GM19193 (cell line): ENCODE measurements around the gene AMIGO3.
A peak's percentile ranks its signal among the peaks of the same experiment; 100 is the strongest.

ENCODE experiments used
- POLR2A ChIP-seq: IDR thresholded peaks from 4 replicates; pipeline ENCODE4 v1.6.1; 2011; ENCODE audit not compliant: insufficient read depth, insufficient read length; ENCODE audit errors: extremely low read depth

The AMIGO3 gene

DNA sequence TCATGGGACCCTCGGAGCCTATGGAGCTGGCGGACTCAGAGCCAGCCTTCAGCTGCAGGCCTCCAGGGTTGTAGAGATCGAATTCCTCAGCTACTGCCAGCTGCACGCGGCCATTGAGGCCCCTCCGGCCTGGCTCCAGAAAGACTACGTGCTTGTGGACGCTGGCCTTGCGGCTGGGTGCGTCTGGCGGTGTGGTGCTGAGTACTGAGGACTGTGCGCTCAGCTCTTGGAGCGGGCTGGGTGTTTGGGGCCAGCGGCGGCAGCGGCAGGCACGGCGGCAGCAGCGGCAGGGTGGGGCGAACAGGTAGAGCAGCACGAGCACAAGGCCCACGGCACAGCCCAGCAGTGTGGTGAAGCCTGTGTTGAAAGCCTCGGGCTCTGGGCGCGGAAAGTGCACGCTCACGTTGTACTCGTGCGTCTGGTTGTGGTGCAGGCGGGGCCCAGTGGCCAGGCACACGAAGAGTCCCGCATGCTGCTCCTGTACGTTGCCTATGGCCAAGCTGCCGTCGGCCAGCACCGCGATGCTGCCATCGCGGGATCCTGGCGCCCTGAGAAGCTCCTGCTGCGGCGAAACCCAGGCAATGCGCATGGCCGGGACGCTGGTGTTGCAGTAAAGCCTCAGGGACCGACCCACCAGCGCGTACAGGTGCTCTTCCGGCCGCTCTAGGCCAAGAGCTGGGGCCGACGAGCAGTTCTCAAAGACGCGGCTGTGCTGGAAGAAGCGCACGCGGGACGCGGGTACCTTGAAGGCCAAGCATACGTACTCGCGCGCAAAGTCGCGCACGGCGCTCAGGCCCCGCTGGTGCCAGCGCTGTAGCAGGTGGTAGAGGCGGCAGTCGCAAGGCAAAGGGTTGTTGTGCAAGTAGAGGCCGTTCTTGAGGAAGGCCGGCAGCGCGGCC, 1.3 kb downstream of the AMIGO3 start:
- TF ChIP-seq POLR2A = no peak

DNA sequence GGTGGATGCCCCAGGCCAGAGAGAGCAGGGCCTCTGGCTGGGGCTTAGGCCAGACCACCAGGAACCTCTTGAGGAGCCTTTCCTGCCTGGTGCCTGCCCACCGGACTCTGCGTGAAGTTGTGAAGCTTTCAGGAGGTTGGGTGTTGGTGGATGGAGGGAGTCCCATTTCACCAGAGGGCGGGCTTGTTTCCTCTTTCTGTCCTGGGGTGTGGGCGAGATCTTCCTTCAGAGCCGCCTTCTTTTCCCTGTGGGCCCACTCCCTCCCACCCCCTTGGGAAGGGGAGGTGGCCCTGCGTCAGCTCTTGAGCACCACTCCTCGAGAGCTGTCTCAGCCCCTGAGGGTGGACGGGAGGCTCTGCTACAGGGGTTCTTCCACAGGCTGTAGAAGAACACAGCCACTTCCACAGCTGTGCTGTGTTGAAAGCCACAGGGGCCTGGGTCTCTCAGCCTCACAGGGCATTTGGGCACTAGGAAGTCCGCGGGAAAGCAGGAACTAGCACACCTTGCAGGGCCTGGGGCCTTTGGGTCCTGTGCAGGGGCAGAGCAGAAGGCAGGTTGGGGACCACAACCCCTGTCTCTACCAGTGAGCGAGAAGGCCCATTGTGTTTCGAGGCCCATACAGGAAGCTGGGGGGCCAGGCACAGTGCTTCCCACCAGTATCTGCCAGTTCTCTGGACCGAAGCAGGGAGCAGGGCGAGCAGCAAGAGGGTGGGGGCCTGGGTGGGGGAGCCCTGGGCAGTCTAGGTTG, 2.1 kb downstream of the AMIGO3 start:
- peak; percentile 10 for TF ChIP-seq POLR2A

DNA sequence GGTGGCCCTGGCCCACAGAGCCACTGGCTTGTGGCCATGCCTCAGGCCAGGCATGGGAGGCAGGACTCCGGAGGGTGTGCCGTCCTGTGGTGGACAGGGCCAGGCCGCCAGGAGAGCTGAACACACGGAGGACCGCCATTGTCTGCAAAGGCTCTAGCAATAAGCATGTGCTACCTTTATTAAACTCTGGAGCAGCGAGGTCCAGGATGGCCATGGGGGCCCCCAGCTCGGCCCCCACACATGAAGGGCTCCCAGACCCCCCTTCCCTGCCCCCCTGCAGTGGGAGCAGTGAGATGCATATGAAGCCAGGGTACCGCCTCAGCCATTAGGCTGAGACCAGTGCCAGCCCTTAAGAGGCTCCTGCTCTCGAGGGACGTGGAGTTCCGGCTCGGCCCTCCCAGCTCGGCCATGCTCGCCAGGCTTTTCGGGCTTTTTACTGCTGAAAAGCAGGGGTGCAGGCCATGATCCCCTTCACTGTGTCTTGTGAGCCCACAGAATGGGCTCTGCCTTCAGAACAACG, 2.7 kb downstream of the AMIGO3 start:
- TF ChIP-seq POLR2A = peak; percentile 14

DNA sequence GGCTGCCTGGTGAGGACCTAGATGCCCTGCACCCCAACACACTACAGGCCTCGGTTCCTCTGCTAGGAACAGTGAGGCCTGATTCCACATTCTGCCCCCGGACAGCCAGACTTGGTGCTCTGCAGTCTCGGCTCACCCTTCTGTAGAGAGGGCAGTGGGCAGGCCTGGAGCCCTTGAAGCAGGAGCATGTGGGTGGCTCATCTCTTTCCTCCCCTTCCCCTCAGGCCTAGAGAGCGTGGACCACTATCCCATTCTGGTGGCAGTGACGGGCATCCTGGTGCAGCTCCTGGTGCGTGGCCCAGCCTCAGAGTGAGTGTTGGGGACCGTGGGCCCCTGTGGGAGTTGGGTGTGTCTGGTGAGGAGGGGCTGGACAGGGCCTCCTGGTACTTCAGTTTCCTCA, 3.3 kb downstream of the AMIGO3 start:
- TF ChIP-seq POLR2A = peak; percentile 4

DNA sequence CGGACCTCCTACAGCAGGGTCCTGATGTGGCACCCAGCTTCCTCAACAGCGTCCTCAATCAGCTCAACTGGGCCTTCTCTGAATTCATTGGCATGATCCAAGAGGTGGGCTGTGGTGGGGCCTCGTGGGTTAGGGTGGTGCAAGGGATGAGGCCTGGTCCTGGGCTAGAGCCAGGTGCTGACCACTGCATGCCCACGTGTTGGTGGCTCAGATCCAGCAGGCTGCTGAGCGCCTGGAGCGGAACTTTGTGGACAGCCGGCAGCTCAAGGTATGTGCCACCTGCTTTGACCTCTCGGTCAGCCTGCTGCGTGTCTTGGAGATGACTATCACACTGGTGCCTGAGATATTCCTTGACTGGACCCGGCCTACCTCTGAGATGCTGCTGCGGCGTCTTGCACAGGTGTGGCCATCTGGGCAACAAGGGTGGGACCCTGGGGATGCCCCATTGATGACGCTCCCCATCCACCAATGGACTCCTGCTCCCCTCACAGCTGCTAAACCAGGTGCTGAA, 3.8 kb downstream of the AMIGO3 start:
- TF ChIP-seq POLR2A = peak; percentile 7

DNA sequence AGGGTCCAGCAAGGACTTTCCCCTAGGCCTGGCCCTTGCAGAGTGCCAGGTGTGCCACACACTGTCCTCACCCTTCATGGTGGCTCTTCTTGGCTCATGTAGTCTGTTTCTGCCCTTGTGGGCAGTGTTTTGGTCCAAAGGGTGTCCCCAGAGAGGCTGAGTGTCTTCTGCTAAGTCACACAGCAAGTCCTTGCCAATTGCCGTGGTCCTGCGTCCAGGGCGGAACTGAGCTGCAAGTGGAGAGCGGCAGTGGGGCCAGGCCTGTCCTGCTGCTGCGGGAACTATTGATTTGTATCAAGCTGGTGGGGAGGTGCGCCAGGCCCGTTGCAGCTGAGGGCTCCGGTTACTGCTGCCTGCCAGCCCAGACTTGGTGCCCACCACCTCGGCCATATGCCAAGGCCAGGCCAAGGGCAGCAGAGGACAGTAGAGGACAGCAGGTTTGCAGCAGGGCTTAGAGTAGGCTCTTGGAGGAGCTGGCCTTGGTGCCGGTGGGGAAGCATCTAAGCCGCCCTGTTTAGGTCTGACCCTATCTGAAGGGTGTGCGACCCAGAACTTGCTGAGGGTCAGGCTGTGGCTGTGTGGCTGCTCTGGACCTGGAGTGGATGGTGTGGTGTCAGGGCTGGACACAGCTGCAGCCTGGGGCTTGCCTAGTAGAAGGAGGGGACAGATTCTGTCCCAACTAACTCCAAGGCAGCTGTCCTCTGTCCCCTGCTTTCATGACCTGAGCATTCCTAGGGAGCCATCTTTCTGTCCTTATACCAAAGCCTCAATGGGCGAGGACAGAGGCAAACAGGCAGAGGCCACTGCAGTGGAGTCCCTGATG, 4.5 kb downstream of the AMIGO3 start:
- no peak for TF ChIP-seq POLR2A

DNA sequence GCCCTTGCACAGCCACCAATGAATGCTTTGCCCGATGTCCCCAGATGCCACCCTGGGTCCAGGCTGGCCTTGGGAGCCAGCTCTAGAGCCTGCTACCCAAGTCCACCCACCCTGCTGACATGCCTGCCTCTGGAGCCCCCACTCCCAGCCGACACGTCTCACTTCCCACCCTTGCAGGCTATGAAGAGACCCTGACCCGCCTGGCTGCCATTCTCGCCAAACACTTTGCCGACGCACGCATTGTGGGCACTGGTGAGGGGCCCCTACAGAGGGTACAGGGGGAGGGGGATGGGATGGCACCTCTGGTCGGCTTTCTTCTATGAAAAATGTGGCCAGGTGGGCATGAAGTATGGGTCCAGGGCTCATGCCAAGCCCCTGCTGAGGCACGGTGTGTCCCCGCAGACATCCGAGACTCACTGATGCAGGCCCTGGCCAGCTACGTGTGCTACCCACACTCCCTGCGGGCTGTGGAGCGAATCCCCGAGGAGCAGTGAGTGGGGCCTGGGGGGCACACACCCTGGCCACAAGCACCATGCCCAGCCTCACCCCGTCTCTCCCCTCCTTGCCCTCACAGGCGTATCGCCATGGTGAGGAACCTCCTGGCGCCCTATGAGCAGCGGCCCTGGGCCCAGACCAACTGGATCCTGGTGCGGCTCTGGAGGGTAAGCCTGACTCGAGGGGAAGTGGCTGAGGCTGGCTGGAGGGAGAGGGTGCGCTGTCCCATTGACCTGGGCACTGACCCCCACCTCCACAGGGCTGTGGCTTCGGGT, 6.0 kb downstream of the AMIGO3 start:
- TF ChIP-seq POLR2A = no peak

DNA sequence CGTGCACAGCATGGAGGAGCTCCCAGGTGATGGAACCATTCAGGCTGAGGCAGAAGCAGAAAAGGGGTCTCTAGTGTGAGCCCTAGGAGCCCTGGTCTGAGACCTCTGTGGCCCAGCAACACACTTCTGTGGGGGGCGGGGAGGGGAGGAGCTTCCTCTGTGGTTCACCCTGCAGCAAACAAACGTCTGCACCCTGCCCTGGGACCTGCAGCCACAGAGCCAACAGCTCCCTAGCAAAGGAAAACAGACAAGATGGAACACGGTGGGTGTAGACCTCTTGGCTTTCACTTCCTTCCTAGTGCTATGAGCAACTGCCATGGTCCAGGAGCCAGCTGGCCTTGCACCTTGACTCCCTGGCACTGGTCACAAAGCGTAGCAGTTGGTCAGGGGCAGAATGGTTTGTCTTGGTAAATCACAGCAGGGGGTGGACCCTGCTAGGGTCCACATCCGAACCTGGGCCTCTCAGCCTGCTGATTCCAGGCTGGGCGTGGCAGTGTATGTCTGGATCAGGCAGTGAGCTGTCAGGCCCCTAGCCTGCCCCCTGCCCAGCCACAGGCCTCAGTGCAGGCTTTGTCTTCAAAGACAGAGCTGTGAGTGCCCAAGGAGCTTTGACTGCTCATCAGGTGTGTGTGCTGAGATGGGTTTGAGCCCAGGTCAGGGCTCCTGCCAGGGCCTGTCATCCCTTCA, 6.7 kb downstream of the AMIGO3 start:
- TF ChIP-seq POLR2A = no peak

DNA sequence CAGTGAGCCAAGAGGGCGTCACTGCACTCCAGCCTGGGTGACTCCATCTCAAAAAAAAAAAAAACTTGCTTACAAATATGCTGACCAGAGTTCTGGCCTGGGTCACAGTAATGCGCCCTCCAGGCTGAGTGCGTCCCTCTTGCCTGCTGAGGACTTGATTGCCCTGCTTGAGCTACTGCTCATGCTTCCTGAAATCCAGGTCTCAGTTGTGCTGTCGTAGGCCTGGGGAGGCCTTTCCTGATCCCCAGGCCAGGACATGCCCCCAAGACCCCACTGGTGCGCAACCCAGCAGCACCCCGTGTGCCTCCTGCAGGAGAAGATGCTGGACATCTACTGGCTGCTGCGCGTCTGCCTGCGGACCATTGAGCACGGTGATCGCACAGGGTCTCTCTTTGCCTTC, 7.3 kb downstream of the AMIGO3 start:
- no peak for TF ChIP-seq POLR2A

DNA sequence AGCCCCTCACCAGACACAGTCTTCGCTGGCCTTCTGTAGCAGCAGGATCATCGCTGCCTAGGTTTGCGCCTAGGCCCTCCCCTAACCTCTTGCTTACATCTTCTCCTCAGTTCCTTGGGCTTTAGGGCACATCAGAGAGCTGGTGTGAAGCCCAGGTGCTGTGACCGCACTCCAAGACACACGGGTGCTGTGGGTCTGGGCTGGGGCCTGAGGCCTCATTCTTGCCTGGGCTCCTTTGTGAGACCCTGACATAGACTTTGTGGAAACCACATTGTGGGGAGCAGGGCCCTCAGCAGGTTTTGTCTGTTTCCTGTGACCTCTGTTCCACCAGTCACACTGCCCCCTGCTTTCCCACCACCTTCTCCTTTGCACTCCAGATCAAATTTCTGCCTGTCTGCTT, 8.0 kb downstream of the AMIGO3 start:
- TF ChIP-seq POLR2A = no peak

DNA sequence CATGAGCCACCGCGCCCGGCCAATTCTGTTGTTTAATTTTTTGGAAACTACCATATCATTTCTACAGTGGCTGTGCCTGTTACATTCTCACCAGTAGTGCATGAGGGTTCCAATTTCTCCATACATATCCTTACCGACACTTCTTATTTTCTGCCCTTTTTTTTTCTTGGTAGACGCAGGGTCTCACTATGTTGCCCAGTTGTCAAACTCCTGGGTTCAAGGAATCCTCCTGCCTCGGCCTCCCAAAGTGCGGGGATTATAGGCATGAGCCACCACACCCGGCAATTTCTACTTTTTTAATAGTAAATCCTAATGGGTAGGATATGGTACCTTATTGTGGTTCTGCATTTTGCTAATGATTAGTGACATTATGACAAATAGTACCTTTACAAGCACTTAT, 9.6 kb downstream of the AMIGO3 start:
- no peak for TF ChIP-seq POLR2A

DNA sequence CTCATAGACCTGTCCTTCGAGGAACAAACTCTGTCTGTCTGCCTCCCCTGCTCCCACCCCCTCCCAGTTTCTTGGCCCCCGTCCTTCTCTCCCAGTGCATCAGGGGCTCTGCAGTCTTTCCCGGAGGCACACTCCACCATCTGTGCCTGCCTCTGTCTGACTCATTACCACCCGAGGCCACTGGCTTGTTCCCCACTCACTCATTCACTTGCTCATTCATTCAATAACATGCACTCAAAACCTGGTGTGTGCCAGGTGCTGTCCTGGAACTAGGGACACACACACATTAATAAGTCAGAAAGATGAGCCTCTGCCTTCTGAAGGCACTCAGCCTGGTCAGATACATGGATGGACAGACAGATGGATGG, 12.4 kb downstream of the AMIGO3 start:
- TF ChIP-seq POLR2A = no peak

DNA sequence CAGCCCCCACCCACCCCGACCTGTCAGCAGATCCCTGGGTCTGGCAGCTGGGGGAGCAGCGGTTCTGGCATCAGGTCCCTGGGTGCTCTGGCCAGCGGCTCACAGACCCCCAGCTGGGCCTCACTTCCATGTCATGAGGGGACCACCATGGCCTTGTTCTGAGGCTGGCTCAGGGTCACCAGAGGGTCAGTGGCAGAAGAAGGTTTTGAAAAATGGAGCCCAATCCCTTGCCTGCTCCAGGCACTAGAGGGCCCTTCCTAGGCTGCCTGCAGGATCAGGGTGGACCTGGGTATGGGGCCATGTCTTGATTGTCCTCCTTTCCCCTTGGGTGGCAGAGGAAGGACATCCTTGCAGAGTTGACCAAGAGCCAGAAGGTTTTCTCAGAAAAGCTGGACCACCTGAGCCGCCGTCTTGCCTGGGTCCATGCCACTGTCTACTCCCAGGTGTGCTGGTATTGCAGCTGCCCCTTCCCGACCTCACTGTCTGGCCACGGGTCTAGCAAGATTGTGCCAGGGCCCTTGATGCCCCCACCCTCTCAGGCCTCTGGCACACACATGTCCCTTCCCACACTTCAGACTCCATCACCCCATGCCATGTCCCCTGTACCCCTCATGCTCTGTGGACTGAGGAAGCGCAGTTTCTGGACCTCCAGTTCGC, 12.9 kb downstream of the AMIGO3 start:
- no peak for TF ChIP-seq POLR2A
